Neuronal stem cell (in vitro differentiated cells): ENCODE data around the gene PSMB1.

ENCODE experiments used
- DNase-seq: peaks from one replicate; pipeline ENCODE4 v3.0.0-alpha.2; 2013; ENCODE audit warnings: low spot score
- H2AFZ ChIP-seq: one replicate; pipeline ENCODE4 v1.6.1; 2013; ENCODE audit warnings: mild to moderate bottlenecking, low read length, inconsistent platforms
- H2AK5ac ChIP-seq: 2 replicates; pipeline ENCODE4 v1.6.1; 2013; ENCODE audit warnings: low read depth, mild to moderate bottlenecking, inconsistent platforms, low read length, moderate library complexity, mixed read lengths
- H2BK120ac ChIP-seq: 2 replicates; pipeline ENCODE4 v1.6.1; 2013; ENCODE audit warnings: low read depth, mild to moderate bottlenecking, inconsistent platforms, low read length, moderate library complexity, mixed read lengths
- H2BK12ac ChIP-seq: one replicate; pipeline ENCODE4 v1.6.1; 2013; ENCODE audit warnings: low read length, inconsistent platforms
- H2BK15ac ChIP-seq: 2 replicates; pipeline ENCODE4 v1.6.1; 2013; ENCODE audit warnings: mild to moderate bottlenecking, low read length, inconsistent platforms, mixed read lengths
- H2BK5ac ChIP-seq: one replicate; pipeline ENCODE4 v1.6.1; 2013; ENCODE audit warnings: inconsistent platforms, mild to moderate bottlenecking, low read length, moderate library complexity
- H3K14ac ChIP-seq: one replicate; pipeline ENCODE4 v1.6.1; 2013; ENCODE audit warnings: low read length, inconsistent platforms
- H3K18ac ChIP-seq: 2 replicates; pipeline ENCODE4 v1.6.1; 2013; ENCODE audit warnings: low read length, inconsistent platforms
- H3K23ac ChIP-seq: 2 replicates; pipeline ENCODE4 v1.6.1; 2013; ENCODE audit warnings: low read depth, mild to moderate bottlenecking, mixed read lengths, low read length, inconsistent platforms; ENCODE audit not compliant: poor library complexity
- H3K27ac ChIP-seq: replicated peaks from 3 replicates; pipeline ENCODE4 v1.5.1; 2013; ENCODE audit warnings: low read length, inconsistent platforms
- H3K27me3 ChIP-seq, 3 experiments: 2 replicates each; pipeline ENCODE4 v1.6.1; 2013; ENCODE audit warnings: low read length in 3 of 3, mild to moderate bottlenecking in 2 of 3, inconsistent platforms in 1 of 3, low read depth in 1 of 3, mixed read lengths in 1 of 3, moderate library complexity in 1 of 3; ENCODE audit not compliant: control insufficient read depth in 3 of 3, insufficient read depth in 3 of 3
- H3K36me3 ChIP-seq, 2 donors: replicated peaks in 1 of 2; 2 replicates each; pipeline ENCODE4 v1.6.1; 2013; ENCODE audit warnings: low read length in 2 of 2; ENCODE audit not compliant: control insufficient read depth in 2 of 2, insufficient read depth in 2 of 2
- H3K4ac ChIP-seq: 2 replicates; pipeline ENCODE4 v1.6.1; 2013; ENCODE audit warnings: inconsistent platforms, mild to moderate bottlenecking, low read length, moderate library complexity
- H3K4me1 ChIP-seq, 2 donors: 1 replicate in 1 of 2; 2 replicates in 1 of 2; pipeline ENCODE4 v1.6.1; 2013; ENCODE audit warnings: low read length in 2 of 2, low read depth in 1 of 2; ENCODE audit not compliant: control insufficient read depth in 2 of 2, insufficient read depth in 1 of 2
- H3K4me2 ChIP-seq: one replicate; pipeline ENCODE4 v1.6.1; 2013; ENCODE audit warnings: mild to moderate bottlenecking, low read length, inconsistent platforms; ENCODE audit not compliant: insufficient read depth, poor library complexity, severe bottlenecking
- H3K4me3 ChIP-seq, 2 donors: 2 replicates each; pipeline ENCODE4 v1.5.1; 2013; ENCODE audit warnings: low read length in 2 of 2, mild to moderate bottlenecking in 2 of 2, inconsistent platforms in 1 of 2, moderate library complexity in 1 of 2
- H3K79me1 ChIP-seq: one replicate; pipeline ENCODE4 v1.6.1; 2013; ENCODE audit warnings: low read depth, mild to moderate bottlenecking, inconsistent platforms, low read length, moderate library complexity
- H3K9ac ChIP-seq: one replicate; pipeline ENCODE4 v1.6.1; 2013; ENCODE audit warnings: mild to moderate bottlenecking, low read depth, low read length, inconsistent platforms; ENCODE audit not compliant: poor library complexity
- H3K9me3 ChIP-seq, 2 donors: replicated peaks in 1 of 2; 2 replicates each; pipeline versions ENCODE3 to v1.6.1; 2013; ENCODE audit warnings: low read length in 2 of 2, mild to moderate bottlenecking in 2 of 2, inconsistent platforms in 1 of 2, low read depth in 1 of 2, mixed read lengths in 1 of 2, moderate library complexity in 1 of 2; ENCODE audit not compliant: control insufficient read depth in 2 of 2, insufficient read depth in 1 of 2
- H4K8ac ChIP-seq: one replicate; pipeline ENCODE4 v1.6.1; 2013; ENCODE audit warnings: low read depth, mild to moderate bottlenecking, inconsistent platforms, low read length, moderate library complexity
- H4K91ac ChIP-seq: one replicate; pipeline ENCODE4 v1.6.1; 2013; ENCODE audit warnings: low read length, low read depth, mild to moderate bottlenecking, inconsistent platforms; ENCODE audit not compliant: poor library complexity
- WGBS, 2 donors: extraction: QIAGEN DNeasy Blood & Tissue Kit; methylation state at CpG; one replicate each; pipeline ENCODE4 v1.1.7; 2013; ENCODE audit warnings: missing lambda C conversion rate in 2 of 2, mixed read lengths in 1 of 2; ENCODE audit not compliant: insufficient read length in 2 of 2, insufficient replicate concordance in 1 of 2; ENCODE audit errors: extremely low coverage in 2 of 2; 5-methylcytosine and 5-hydroxymethylcytosine counted together

PSMB1 gene

DNA sequence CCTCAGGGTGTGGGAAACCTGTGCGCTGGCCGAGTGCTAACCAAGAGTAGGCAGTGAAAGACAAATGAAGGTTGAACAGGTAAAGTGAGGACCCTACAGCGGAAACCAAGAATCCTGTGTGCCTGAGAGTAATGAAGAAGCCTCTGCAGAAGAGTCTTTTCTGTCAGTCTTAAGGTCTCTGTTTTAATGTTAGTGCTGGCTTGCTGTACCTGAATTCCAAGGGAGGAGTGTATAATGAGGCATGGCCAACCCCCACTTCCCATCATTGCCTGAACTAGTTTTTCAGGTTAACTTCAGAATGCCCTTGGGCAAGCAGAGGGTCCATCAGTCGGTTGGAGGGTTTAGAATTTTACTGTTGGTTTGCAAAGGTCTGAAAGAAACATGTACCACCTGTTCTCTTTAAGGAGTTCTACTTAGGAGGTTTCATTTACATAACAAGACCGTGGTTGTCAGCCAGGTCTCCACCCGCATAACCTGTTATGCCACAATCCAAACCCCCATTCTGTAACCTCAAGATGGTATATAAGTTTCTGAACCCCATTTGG lies 31.9 kb upstream of the PSMB1 start:
- peak overlapping the region; percentile 93 for H3K4me2 ChIP-seq
- H4K91ac ChIP-seq, result no peak overlapping the region
- no peak overlapping the region for H2BK5ac ChIP-seq
- H3K9me3 ChIP-seq, result peaks cover 0 to 2% of the 10 kb centered on the region in 2 donors
- no peak overlapping the region for H3K4ac ChIP-seq
- no peaks in the 10 kb centered on the region for H3K27me3 ChIP-seq
- no peak overlapping the region for H3K27ac ChIP-seq
- H3K9ac ChIP-seq, result peak overlapping the region; percentile 89
- no peak overlapping the region for H2BK120ac ChIP-seq
- H2AFZ ChIP-seq, result peak overlapping the region; percentile 93
- H2BK15ac ChIP-seq, result no peak overlapping the region
- no CpG with 5 or more reads among the region's 6 CpGs for WGBS, 2 donors
- H3K36me3 ChIP-seq, result peaks cover 11 to 33% of the 10 kb centered on the region in 2 donors
- no peak overlapping the region for H3K23ac ChIP-seq
- H3K79me1 ChIP-seq, result peaks cover 6% of the 10 kb centered on the region
- H4K8ac ChIP-seq, result no peak overlapping the region
- no peak overlapping the region for H3K14ac ChIP-seq
- no peak overlapping the region for H2AK5ac ChIP-seq
- H2BK12ac ChIP-seq, result no peak overlapping the region
- H3K4me1 ChIP-seq, result peaks cover 2 to 10% of the 10 kb centered on the region in 2 donors
- no peak for DNase-seq
- H3K4me3 ChIP-seq, result peak overlapping the region; percentile 67 to 100
- peak overlapping the region; percentile 57 for H3K18ac ChIP-seq

DNA sequence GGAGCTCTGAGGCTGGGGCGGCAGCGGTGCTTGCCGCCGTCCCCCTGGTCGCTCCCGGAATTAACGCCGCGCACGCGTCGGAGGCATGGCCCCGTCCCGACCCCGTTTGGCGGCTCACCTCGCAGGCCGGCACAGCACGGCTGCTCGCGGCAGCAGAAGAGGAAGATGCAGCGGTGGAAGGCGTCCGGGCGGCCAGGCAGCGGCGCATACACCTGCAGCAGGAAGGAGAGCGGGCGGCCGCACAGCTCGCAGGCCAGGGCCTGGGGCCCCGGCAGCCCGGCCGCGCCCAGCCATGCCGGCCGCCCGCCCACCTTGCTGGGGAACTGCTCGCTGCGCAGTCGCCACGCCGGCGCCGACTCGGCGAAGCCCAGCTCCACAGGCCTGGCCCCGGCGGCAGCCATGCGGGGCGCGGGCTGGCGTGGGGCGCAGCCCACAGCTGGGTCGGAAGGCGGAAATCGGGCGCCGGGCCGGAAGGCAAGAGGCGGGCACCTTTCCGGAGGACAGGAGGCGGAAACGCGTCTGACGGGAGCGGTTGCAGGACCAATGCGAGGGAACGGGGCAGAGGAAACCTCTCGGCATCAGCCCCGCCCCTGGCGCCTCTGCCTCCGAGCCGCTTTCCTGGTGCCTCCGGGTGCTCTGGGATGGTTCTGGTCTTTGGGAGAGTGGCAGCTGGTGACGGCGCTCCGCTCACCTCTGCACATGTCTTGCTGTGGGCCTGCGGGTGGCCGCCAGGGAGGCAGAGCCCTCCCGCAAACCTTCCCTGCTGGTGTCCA lies 31.3 kb upstream of the PSMB1 start, which contains the start of gene PDCD2:
TSS of gene PDCD2 (minus strand) at position 457 of the 773 bp plus-strand sequence. CDS start at position 401, 56 bp downstream.
- Histone ChIP-seq H2AK5ac (no peak within 1 kb of the TSS), H3K79me1 (peaks cover 6% of the 10 kb centered on the region), H4K91ac (no peak within 1 kb of the TSS), H3K9me3 (no peaks in the 10 kb centered on the region), H3K18ac (peak within 1 kb of the TSS; percentile 90), H2BK5ac (no peak within 1 kb of the TSS), H2BK12ac (no peak within 1 kb of the TSS), H3K4me3 (peak within 1 kb of the TSS; percentile 67 to 100), H2BK15ac (no peak within 1 kb of the TSS), H3K4ac (no peak within 1 kb of the TSS), H3K36me3 (peaks cover 11 to 40% of the 10 kb centered on the region in 2 donors), H3K27ac (peak within 1 kb of the TSS; percentile 47), H3K27me3 (no peaks in the 10 kb centered on the region), H3K23ac (peak within 1 kb of the TSS; percentile 98), H3K4me1 (peaks cover 2 to 10% of the 10 kb centered on the region in 2 donors), H3K9ac (peak within 1 kb of the TSS; percentile 99), H3K14ac (peak within 1 kb of the TSS; percentile 90), H4K8ac (no peak within 1 kb of the TSS), H2AFZ (peak within 1 kb of the TSS; percentile 93), H2BK120ac (no peak within 1 kb of the TSS), H3K4me2 (peak within 1 kb of the TSS; percentile 93)
- no CpG with 5 or more reads among the region's 81 CpGs for WGBS, 2 donors
- peak; percentile 81 for DNase-seq

- Histone ChIP-seq H4K8ac (no peak overlapping the region), H3K27me3 (no peaks in the 10 kb centered on the region), H2BK12ac (no peak overlapping the region), H3K79me1 (peaks cover 6% of the 10 kb centered on the region), H2BK5ac (no peak overlapping the region), H3K9me3 (no peaks in the 10 kb centered on the region), H2AK5ac (no peak overlapping the region), H3K18ac (peak overlapping the region; percentile 90), H3K9ac (peak overlapping the region; percentile 99), H3K4ac (no peak overlapping the region), H3K36me3 (peaks cover 12 to 46% of the 10 kb centered on the region in 2 donors), H2BK120ac (no peak overlapping the region), H2AFZ (peak overlapping the region; percentile 93), H3K4me2 (peak overlapping the region; percentile 81), H3K4me1 (peaks cover 2 to 10% of the 10 kb centered on the region in 2 donors), H3K14ac (peak overlapping the region; percentile 90), H3K4me3 (peak overlapping the region; percentile 67 to 100), H2BK15ac (no peak overlapping the region), H3K23ac (peak overlapping the region; percentile 98), H4K91ac (no peak overlapping the region), H3K27ac (peak overlapping the region; percentile 47)
- DNase-seq, result peak; percentile 0
- WGBS, 2 donors, result no CpG with 5 or more reads among the region's 12 CpGs
These were observed 30.7 kb upstream of the PSMB1 start for GRCh38 chr6:170583756-170584180.

GRCh38 chr6:170578909-170579308 lies 25.8 kb upstream of the PSMB1 start:
- Histone ChIP-seq H2BK5ac (no peak overlapping the region), H3K23ac (no peak overlapping the region), H2BK12ac (no peak overlapping the region), H3K14ac (no peak overlapping the region), H2BK15ac (no peak overlapping the region), H3K79me1 (peaks cover 3% of the 10 kb centered on the region), H3K4me2 (no peak overlapping the region), H2AFZ (no peak overlapping the region), H3K4ac (no peak overlapping the region), H3K9ac (no peak overlapping the region), H4K91ac (peak overlapping the region; percentile 34), H2BK120ac (no peak overlapping the region), H3K4me1 (peaks cover 2 to 5% of the 10 kb centered on the region in 2 donors), H3K4me3 (no peak overlapping the region), H3K18ac (no peak overlapping the region), H3K36me3 (peaks cover 16 to 94% of the 10 kb centered on the region in 2 donors), H4K8ac (no peak overlapping the region), H3K27me3 (no peaks in the 10 kb centered on the region), H3K9me3 (no peaks in the 10 kb centered on the region), H3K27ac (no peak overlapping the region), H2AK5ac (no peak overlapping the region)
- no peak for DNase-seq
